Transverse colon (tissue), 4 donors: ENCODE results near the gene MBD5. TPM values are rescaled to one million over a fixed set of nuclear protein-coding genes. Genes with fewer than 3 reads are reported as not detected.

ENCODE experiments used
- DNase-seq: peaks from one replicate; pipeline ENCODE4 v3.0.0-alpha.2; 2019
- H3K27ac ChIP-seq, 4 donors: fragments of 200-600 bp; sonication (generic); 2 replicates each; pipeline ENCODE4 v1.5.1; 2016 to 2018; ENCODE audit warnings: inconsistent platforms in 4 of 4
- H3K27me3 ChIP-seq: fragments of 200-600 bp; sonication (generic); 2 replicates; pipeline ENCODE4 v1.5.1; 2017; ENCODE audit warnings: inconsistent platforms
- H3K36me3 ChIP-seq, 4 donors: fragments of 200-600 bp; sonication (generic); 2 replicates each; pipeline ENCODE4 v1.5.1; 2017 to 2019; ENCODE audit warnings: inconsistent platforms in 4 of 4
- H3K4me1 ChIP-seq, 4 donors: fragments of 200-600 bp; sonication (generic); 2 replicates each; pipeline ENCODE4 v1.5.1; 2017 to 2020; ENCODE audit warnings: inconsistent platforms in 4 of 4
- H3K4me3 ChIP-seq, 4 donors: fragments of 200-600 bp; sonication (generic); 1 replicate in 1 of 4; 2 replicates in 3 of 4; pipeline versions ENCODE4 v1.5.1 to v1.6.1; 2017 to 2019; ENCODE audit warnings: inconsistent platforms in 4 of 4
- H3K9me3 ChIP-seq, 2 donors: fragments of 200-600 bp; sonication (generic); 2 replicates each; pipeline ENCODE4 v1.5.1; 2017 to 2019; ENCODE audit warnings: inconsistent platforms in 2 of 2
- CTCF ChIP-seq, 5 experiments: fragments of 200-600 bp in 3 of 5; fragments of 450-650 bp in 2 of 5; sonication (generic) in 3 of 5; IDR thresholded peaks; 1 replicate in 2 of 5; 2 replicates in 3 of 5; pipeline ENCODE4 v1.5.1; 2016 to 2017; ENCODE audit warnings: antibody characterized with exemption in 5 of 5, inconsistent platforms in 3 of 5, mild to moderate bottlenecking in 2 of 5, moderate library complexity in 1 of 5
- EP300 ChIP-seq: sonication (generic); formaldehyde crosslinking; IDR thresholded peaks from one replicate; pipeline ENCODE4 v1.6.1; 2017; ENCODE audit warnings: antibody characterized with exemption, low read depth
- POLR2A ChIP-seq: fragments of 450-650 bp; IDR thresholded peaks from one replicate; pipeline ENCODE4 v1.6.1; 2016; ENCODE audit warnings: antibody characterized with exemption, mild to moderate bottlenecking, moderate library complexity
- POLR2AphosphoS5 ChIP-seq, 3 donors: sonication (generic); formaldehyde crosslinking; IDR thresholded peaks; one replicate each; pipeline ENCODE4 v1.6.1; 2016; ENCODE audit warnings: antibody characterized with exemption in 3 of 3
- WGBS, 2 donors: methylation state at CpG; one replicate each; pipeline ENCODE4 v1.1.5; 2018; ENCODE audit warnings: low coverage in 1 of 2; 5-methylcytosine and 5-hydroxymethylcytosine counted together
- in situ Hi-C, 4 donors: fragments of 200-750 bp; cut with MboI; loops; one replicate each; pipeline versions ENCODE4 v1.15.0 to v1.15.1; 2017; ENCODE audit warnings: low sequenced_read_pairs in 3 of 4, low pct_ligation_motif_present in 1 of 4, low pct_unique_long_range_greater_than_20kb in 1 of 4
- intact Hi-C: fragments of 100-400 bp; cut with DNase I; formaldehyde crosslinking; loops from one replicate; pipeline ENCODE4 v1.15.1; 2023; ENCODE audit warnings: low total_unique reads
- total RNA-seq, 4 donors: library from RNA; depleted of rRNA; stranded (reverse); fragments of >200 nt; gene quantifications; one replicate each; pipeline ENCODE4 v1.1.0, GENCODE V29; 2016

The MBD5 gene
- total RNA-seq, 4 donors from 2014 or later: 29.9 to 67.3 (median 52.6) TPM

- TF ChIP-seq POLR2AphosphoS5 (IDR thresholded peaks at IDR 0.05) (no peak), CTCF (IDR thresholded peaks at IDR 0.05) (no peak), POLR2A (no peak), EP300 (no peak)
- intact Hi-C loops (no loop called here), in situ Hi-C loops (no loop called here)
- Histone ChIP-seq H3K27ac (no peak overlapping the region), H3K36me3 (no peaks in the 10 kb centered on the region), H3K9me3 (no peaks in the 10 kb centered on the region), H3K27me3 (no peaks in the 10 kb centered on the region), H3K4me1 (no peaks in the 10 kb centered on the region), H3K4me3 (no peak overlapping the region)
- no peak for DNase-seq
- WGBS, 2 donors: 86% methylated on average over 7 to 13 of the region's 13 CpGs
Observed at GRCh38 chr2:148531669-148532428, 511.0 kb downstream of the MBD5 start.

- TF ChIP-seq EP300 (no peak), POLR2A (no peak), POLR2AphosphoS5 (IDR thresholded peaks at IDR 0.05) (no peak)
- H3K4me1 ChIP-seq: no peaks in the 10 kb centered on the region
- no peak overlapping the region for H3K4me3 ChIP-seq
- intact Hi-C loops: no loop called here
- no peak overlapping the region for H3K27ac ChIP-seq
- H3K9me3 ChIP-seq: no peaks in the 10 kb centered on the region
- DNase-seq: no peak
- no peaks in the 10 kb centered on the region for H3K27me3 ChIP-seq
- in situ Hi-C loops: no loop called here
- H3K36me3 ChIP-seq: no peaks in the 10 kb centered on the region
- 89% methylated on average over 8 of the region's 8 CpGs for WGBS, 2 donors
Observed at GRCh38 chr2:148533004-148533403, 512.1 kb downstream of the MBD5 start.

- H3K4me3 ChIP-seq: no peak overlapping the region
- no peak overlapping the region for H3K27ac ChIP-seq
- TF ChIP-seq CTCF (IDR thresholded peaks at IDR 0.05): no peak
- DNase-seq: no peak
- H3K27me3 ChIP-seq: no peaks in the 10 kb centered on the region
- H3K4me1 ChIP-seq: no peaks in the 10 kb centered on the region
- WGBS, 2 donors: 81 to 90% methylated on average over 3 of the region's 3 CpGs
- intact Hi-C loops: no loop called here
- in situ Hi-C loops: no loop called here
- H3K36me3 ChIP-seq: no peaks in the 10 kb centered on the region
- H3K9me3 ChIP-seq: no peaks in the 10 kb centered on the region
Observed at GRCh38 chr2:148533685-148534084, 512.8 kb downstream of the MBD5 start.

- DNase-seq: no peak
- Histone ChIP-seq H3K36me3 (no peaks in the 10 kb centered on the region), H3K27ac (no peak overlapping the region), H3K4me3 (no peak overlapping the region), H3K9me3 (no peaks in the 10 kb centered on the region), H3K4me1 (no peaks in the 10 kb centered on the region), H3K27me3 (no peaks in the 10 kb centered on the region)
- in situ Hi-C loops: no loop called here
- 57 to 81% methylated on average over 4 to 12 of the region's 12 CpGs for WGBS, 2 donors
- intact Hi-C loops: loop anchor here (5.0 kb wide), 1 partner anchor 1403 kb away; no protein-coding TSS in a partner anchor
- TF ChIP-seq EP300 (no peak), CTCF (IDR thresholded peaks at IDR 0.05) (no peak), POLR2A (no peak), POLR2AphosphoS5 (IDR thresholded peaks at IDR 0.05) (no peak)
Observed at GRCh38 chr2:148534416-148535204, 513.7 kb downstream of the MBD5 start.
